Gastroesophageal sphincter (tissue), 3 donors: ENCODE results near the gene AFM.

Source experiments
- CTCF ChIP-seq, 4 experiments: fragments of 200-600 bp in 2 of 4; fragments of 450-650 bp in 2 of 4; sonication (generic) in 1 of 4; IDR thresholded peaks; one replicate each; pipeline ENCODE4 v1.5.1; 2017 to 2019; ENCODE audit warnings: antibody characterized with exemption in 4 of 4, mild to moderate bottlenecking in 2 of 4, moderate library complexity in 2 of 4
- POLR2A ChIP-seq, 2 donors: fragments of 450-650 bp; IDR thresholded peaks; one replicate each; pipeline ENCODE4 v1.6.1; 2017; ENCODE audit warnings: antibody characterized with exemption in 2 of 2, mild to moderate bottlenecking in 2 of 2, moderate library complexity in 1 of 2
- POLR2AphosphoS5 ChIP-seq: sonication (generic); formaldehyde crosslinking; IDR thresholded peaks from one replicate; pipeline ENCODE4 v1.6.1; 2017; ENCODE audit warnings: antibody characterized with exemption

DNA sequence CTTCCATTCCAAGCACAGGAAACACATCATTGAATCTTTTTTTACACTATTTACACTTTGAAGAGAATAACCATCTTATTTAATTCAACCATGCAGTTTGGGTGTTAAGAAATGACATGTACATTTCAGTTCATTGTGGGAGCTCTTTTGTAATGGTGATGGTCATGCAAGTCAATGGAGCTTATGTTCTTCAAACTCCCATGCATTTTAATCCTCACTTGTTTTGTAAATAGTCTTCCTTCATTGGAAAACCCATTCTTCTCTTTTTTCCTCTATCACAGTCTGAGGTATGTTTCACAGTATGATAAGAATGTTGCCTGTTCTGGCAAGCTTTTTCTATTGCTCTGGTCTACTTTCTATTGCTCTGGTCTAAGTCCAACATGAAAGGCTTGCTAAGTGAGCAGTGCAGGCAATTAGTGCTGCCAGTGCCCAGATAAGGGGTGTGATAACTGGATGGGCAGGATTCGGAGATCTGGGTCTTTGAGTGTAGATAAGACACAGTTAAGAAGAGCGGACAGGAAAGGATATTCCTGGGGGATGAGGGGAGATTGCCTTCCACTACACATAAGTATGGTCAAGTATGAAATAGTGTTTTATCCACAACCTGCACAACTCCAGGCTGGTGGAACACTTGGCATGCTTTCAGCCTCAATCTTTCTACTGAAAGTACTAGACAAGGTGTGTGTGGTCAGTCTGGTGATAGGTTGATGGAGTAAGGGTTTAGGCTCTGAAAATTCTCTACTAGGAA lies 28.4 kb upstream of the AFM start:
- TF ChIP-seq CTCF (IDR thresholded peaks at IDR 0.05) (no peak), POLR2A (IDR thresholded peaks at IDR 0.05) (no peak), POLR2AphosphoS5 (no peak)
